Smooth muscle cell of trachea (primary cell): Measurements from ENCODE around the gene C1orf159. TPM values are rescaled to one million over a fixed set of nuclear protein-coding genes. Genes with fewer than 3 reads are reported as not detected.

ENCODE experiments used
- total RNA-seq: library from RNA; depleted of rRNA; stranded (reverse); fragments of >200 nt; gene quantifications from 2 replicates; pipeline ENCODE4 v1.2.1, GENCODE V29; 2014

The C1orf159 gene
- total RNA-seq = 5.0 and 5.4 TPM in 2 replicates

DNA sequence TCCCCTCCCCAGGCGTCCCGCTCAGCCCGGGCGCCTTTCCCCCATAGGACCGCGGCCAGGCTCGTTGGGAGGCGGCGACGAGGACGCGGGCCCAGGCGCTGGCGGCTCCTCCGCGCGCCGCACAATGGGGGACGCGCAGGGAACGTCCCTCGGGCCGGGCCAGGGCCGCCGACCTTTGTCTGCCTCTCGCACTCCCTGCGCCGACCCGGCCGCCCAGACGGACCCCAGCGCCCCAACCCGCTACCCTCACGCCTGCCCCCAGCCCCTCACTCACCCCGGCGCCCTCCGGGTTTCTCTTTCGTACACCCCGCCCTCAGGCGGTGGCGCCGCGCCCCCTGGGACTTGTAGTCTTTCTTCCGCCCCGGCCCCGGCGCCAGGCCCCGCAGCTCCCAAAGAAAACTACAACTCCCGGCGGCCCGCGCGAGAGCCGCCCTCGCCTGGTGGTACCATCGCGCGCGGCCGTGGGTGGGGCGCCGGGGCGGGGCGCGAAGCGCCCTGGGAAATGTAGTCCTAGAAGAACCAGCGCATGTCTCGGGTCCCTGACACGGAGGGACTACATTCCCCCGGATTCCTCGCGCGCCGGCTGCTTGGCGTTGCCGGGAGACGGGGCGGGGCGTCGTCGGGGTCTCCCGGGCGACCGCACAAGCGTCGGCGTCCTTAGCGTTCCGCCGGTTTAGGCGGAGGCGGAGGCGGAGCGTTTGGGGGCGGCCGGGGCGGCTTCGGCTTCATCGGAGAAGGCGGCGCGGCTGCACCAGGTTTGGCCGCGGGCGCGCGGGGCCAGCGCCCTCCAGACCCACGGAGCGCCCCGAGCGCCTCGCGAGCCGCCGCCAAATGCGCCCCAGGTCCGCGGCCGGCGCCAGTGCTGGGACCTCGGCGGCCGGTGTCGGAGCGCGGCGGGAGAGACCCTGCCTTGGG lies at the start of gene C1orf159:
TSS of gene C1orf159 (minus strand) at position 304 of the 915 bp plus-strand sequence. CDS start 24,546 bp downstream, outside the sequence.

GRCh38 chr1:1073743-1074587 lies 41.9 kb downstream of the C1orf159 start, which contains the start of gene RNF223:
RNF223 (minus strand) TSS chr1:1074306; CDS start chr1:1072566, 1,740 bp downstream.

Other genes with a start within 250 kb of the C1orf159 start
- gene SAMD11, start 192.2 kb downstream of the C1orf159 start, total RNA-seq = 11.1 and 12.7 TPM in 2 replicates
- 80.4 and 83.7 TPM in 2 replicates for gene NOC2L, start 156.8 kb downstream of the C1orf159 start, total RNA-seq
- 8.0 and 10.3 TPM in 2 replicates for gene KLHL17, start 155.5 kb downstream of the C1orf159 start, total RNA-seq
- gene PLEKHN1, start 149.6 kb downstream of the C1orf159 start, total RNA-seq = 0.33 and 0.58 TPM in 2 replicates
- under 0.01 TPM in 1 of 2 replicates, not detected in the other for gene PERM1, start 134.0 kb downstream of the C1orf159 start, total RNA-seq
- gene HES4, start 116.0 kb downstream of the C1orf159 start, total RNA-seq = 0.15 and 4.3 TPM in 2 replicates
- 61.4 and 78.4 TPM in 2 replicates for gene ISG15, start 102.6 kb downstream of the C1orf159 start, total RNA-seq
- gene AGRN, start 96.0 kb downstream of the C1orf159 start, total RNA-seq = 36.4 and 97.3 TPM in 2 replicates
- 0.15 TPM in 1 of 2 replicates, not detected in the other for gene RNF223, start 41.8 kb downstream of the C1orf159 start, total RNA-seq
- not detected in 2 replicates for gene TTLL10, start 57.8 kb upstream of the C1orf159 start, total RNA-seq
- gene TNFRSF18, start 90.5 kb upstream of the C1orf159 start, total RNA-seq = 0.33 and 0.44 TPM in 2 replicates
- under 0.01 and 0.17 TPM in 2 replicates for gene TNFRSF4, start 98.1 kb upstream of the C1orf159 start, total RNA-seq
- 137 and 202 TPM in 2 replicates for gene SDF4, start 115.9 kb upstream of the C1orf159 start, total RNA-seq
- 25.5 and 38.4 TPM in 2 replicates for gene B3GALT6, start 116.1 kb upstream of the C1orf159 start, total RNA-seq
- 2.5 and 5.1 TPM in 2 replicates for gene C1QTNF12, start 130.6 kb upstream of the C1orf159 start, total RNA-seq
- 48.3 and 110 TPM in 2 replicates for gene UBE2J2, start 157.8 kb upstream of the C1orf159 start, total RNA-seq
- gene SCNN1D, start 164.3 kb upstream of the C1orf159 start, total RNA-seq = 2.5 and 4.3 TPM in 2 replicates
- 74.6 and 80.6 TPM in 2 replicates for gene ACAP3, start 191.8 kb upstream of the C1orf159 start, total RNA-seq
- 18.2 and 30.3 TPM in 2 replicates for gene PUSL1, start 192.5 kb upstream of the C1orf159 start, total RNA-seq
- 62.8 and 67.6 TPM in 2 replicates for gene INTS11, start 208.6 kb upstream of the C1orf159 start, total RNA-seq
- gene CPTP, start 208.7 kb upstream of the C1orf159 start, total RNA-seq = 8.9 and 22.3 TPM in 2 replicates
- gene TAS1R3, start 215.2 kb upstream of the C1orf159 start, total RNA-seq = 0.15 and 0.50 TPM in 2 replicates
- gene DVL1, start 233.3 kb upstream of the C1orf159 start, total RNA-seq = 81.9 and 138 TPM in 2 replicates
- gene MXRA8, start 242.5 kb upstream of the C1orf159 start, total RNA-seq = 534 and 638 TPM in 2 replicates